ENCODE data around the gene KLF15.

KLF15 gene

GRCh38 chr3:126351086-126351770 is 6.0 kb downstream of the KLF15 start:
- TF ChIP-seq FOXP2 (optimal IDR thresholded peaks at IDR 0.05; ENCODE audit: borderline replicate concordance, extremely low read depth, extremely low read length, insufficient read depth) (no peak), TAF1 (IDR thresholded peaks at IDR 0.05; ENCODE audit: borderline replicate concordance, insufficient read depth, low read length) (no peak), SIN3A (IDR thresholded peaks at IDR 0.05; ENCODE audit: borderline replicate concordance, insufficient read depth, low read length) (no peak), POLR2AphosphoS5 (IDR thresholded peaks at IDR 0.05; ENCODE audit: low read depth, low read length) (no peak)
- TF ChIP-seq, protein P1, sequence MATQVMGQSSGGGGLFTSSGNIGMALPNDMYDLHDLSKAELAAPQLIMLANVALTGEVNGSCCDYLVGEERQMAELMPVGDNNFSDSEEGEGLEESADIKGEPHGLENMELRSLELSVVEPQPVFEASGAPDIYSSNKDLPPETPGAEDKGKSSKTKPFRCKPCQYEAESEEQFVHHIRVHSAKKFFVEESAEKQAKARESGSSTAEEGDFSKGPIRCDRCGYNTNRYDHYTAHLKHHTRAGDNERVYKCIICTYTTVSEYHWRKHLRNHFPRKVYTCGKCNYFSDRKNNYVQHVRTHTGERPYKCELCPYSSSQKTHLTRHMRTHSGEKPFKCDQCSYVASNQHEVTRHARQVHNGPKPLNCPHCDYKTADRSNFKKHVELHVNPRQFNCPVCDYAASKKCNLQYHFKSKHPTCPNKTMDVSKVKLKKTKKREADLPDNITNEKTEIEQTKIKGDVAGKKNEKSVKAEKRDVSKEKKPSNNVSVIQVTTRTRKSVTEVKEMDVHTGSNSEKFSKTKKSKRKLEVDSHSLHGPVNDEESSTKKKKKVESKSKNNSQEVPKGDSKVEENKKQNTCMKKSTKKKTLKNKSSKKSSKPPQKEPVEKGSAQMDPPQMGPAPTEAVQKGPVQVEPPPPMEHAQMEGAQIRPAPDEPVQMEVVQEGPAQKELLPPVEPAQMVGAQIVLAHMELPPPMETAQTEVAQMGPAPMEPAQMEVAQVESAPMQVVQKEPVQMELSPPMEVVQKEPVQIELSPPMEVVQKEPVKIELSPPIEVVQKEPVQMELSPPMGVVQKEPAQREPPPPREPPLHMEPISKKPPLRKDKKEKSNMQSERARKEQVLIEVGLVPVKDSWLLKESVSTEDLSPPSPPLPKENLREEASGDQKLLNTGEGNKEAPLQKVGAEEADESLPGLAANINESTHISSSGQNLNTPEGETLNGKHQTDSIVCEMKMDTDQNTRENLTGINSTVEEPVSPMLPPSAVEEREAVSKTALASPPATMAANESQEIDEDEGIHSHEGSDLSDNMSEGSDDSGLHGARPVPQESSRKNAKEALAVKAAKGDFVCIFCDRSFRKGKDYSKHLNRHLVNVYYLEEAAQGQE (IDR thresholded peaks at IDR 0.05; ENCODE audit: insufficient read depth in 1 of 2, low read depth in 2 of 2, low read length in 2 of 2), result no peak

DNA sequence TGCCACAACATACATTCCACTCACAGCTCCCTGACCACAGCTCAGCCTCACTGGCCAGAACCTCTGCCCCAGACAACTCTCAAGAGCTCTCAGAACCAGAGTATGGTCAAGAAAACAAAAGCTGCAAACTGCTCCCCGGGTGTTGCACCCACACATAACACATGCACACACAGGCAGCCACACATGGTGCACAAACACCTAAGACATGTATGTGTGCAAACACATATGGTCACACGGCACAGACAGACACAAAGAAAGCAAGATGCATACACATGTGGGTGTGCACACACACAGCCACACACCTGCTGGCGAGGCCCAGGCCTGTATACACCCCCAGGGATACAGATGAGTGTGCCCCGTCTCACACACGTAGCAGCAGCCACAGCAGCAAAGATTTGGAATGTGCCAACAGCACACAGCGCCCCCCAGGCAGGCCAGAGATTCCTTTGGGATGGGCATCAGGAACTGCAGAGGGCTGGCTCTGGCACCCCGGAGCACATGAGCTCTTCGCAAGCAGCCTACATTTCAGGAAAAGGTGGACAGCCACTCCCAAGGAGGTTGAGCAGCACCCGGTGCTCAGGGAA is 6.6 kb downstream of the KLF15 start:
- TF ChIP-seq FOXP2 (optimal IDR thresholded peaks at IDR 0.05; ENCODE audit: borderline replicate concordance, extremely low read depth, extremely low read length, insufficient read depth) (no peak), POLR2AphosphoS5 (IDR thresholded peaks at IDR 0.05; ENCODE audit: low read depth, low read length) (no peak), TAF1 (IDR thresholded peaks at IDR 0.05; ENCODE audit: borderline replicate concordance, insufficient read depth, low read length) (no peak), SIN3A (IDR thresholded peaks at IDR 0.05; ENCODE audit: borderline replicate concordance, insufficient read depth, low read length) (no peak)
- TF ChIP-seq, protein P1 (IDR thresholded peaks at IDR 0.05; ENCODE audit: insufficient read depth in 1 of 2, low read depth in 2 of 2, low read length in 2 of 2), result no peak

- no peak for TF ChIP-seq SIN3A (IDR thresholded peaks at IDR 0.05; ENCODE audit: borderline replicate concordance, insufficient read depth, low read length)
- TF ChIP-seq FOXP2 (optimal IDR thresholded peaks at IDR 0.05; ENCODE audit: borderline replicate concordance, extremely low read depth, extremely low read length, insufficient read depth), result no peak
- TF ChIP-seq, protein P1 (IDR thresholded peaks at IDR 0.05; ENCODE audit: insufficient read depth in 1 of 2, low read depth in 2 of 2, low read length in 2 of 2), result no peak
- TF ChIP-seq TAF1 (IDR thresholded peaks at IDR 0.05; ENCODE audit: borderline replicate concordance, insufficient read depth, low read length), result no peak
- no peak for TF ChIP-seq POLR2AphosphoS5 (IDR thresholded peaks at IDR 0.05; ENCODE audit: low read depth, low read length)
Observed at GRCh38 chr3:126349611-126350501, 7.4 kb downstream of the KLF15 start.

GRCh38 chr3:126349071-126349470 is 8.1 kb downstream of the KLF15 start:
- TF ChIP-seq TAF1 (IDR thresholded peaks at IDR 0.05; ENCODE audit: borderline replicate concordance, insufficient read depth, low read length), result no peak
- no peak for TF ChIP-seq SIN3A (IDR thresholded peaks at IDR 0.05; ENCODE audit: borderline replicate concordance, insufficient read depth, low read length)
- no peak for TF ChIP-seq FOXP2 (optimal IDR thresholded peaks at IDR 0.05; ENCODE audit: borderline replicate concordance, extremely low read depth, extremely low read length, insufficient read depth)
- no peak for TF ChIP-seq POLR2AphosphoS5 (IDR thresholded peaks at IDR 0.05; ENCODE audit: low read depth, low read length)
- TF ChIP-seq, protein P1 (IDR thresholded peaks at IDR 0.05; ENCODE audit: insufficient read depth in 1 of 2, low read depth in 2 of 2, low read length in 2 of 2), result no peak

Data from PFSK-1 (cell line).